Measurements from ENCODE around the gene HLA-C.

DNA sequence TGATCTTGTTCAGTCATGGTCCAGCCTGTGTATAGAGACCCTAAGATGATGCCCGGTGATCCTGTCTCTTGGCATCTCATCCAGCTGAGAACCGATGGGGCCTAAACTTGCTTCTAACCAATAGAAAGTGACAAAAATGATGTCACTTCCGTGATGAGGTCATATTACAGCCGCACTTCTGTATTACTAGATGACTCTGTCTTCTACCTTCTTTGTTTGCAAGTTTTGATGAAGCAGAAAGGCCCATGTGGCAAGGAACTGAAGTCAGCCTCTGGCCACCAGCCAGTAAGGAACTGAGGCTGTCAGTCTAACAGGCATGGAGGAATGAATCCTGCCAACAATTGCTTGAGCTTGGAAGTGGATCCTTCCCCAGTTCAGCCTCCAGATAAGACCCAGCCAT is 32.8 kb upstream of the HLA-C start:
- TF ChIP-seq EZH2phosphoT487 (IDR thresholded peaks at IDR 0.05; ENCODE audit: insufficient read depth, low read depth): no peak
- TF ChIP-seq EZH2 (IDR thresholded peaks at IDR 0.05; ENCODE audit: insufficient read depth, poor library complexity, severe bottlenecking): no peak

All from GM23248 (cell line).